Measurements from ENCODE around the gene PUS7.
"Not testable (repeated sequence)": the region's sequence is repeated elsewhere in the genome, so short reads cannot be mapped to it uniquely, and the experiment has no call there.

The PUS7 gene

GRCh38 chr7:105532709-105533460 is 10.8 kb upstream of the PUS7 start:
- peak overlapping the region; percentile 89 for H3K4me3 ChIP-seq (ENCODE audit: low read depth, low read length)
- no peak for TF ChIP-seq CTCF (IDR thresholded peaks at IDR 0.05; ENCODE audit: insufficient read depth, low read depth, low read length, missing control alignments)
- no peak for DNase-seq (ENCODE audit: low read depth)

GRCh38 chr7:105531792-105532671 is 10.0 kb upstream of the PUS7 start, which contains the start of gene RINT1:
TSS of gene RINT1 (plus strand) at chr7:105532201. CDS start at chr7:105532316, 115 bp downstream.
- DNase-seq (ENCODE audit: low read depth) = peak; percentile 96
- TF ChIP-seq CTCF (IDR thresholded peaks at IDR 0.05; ENCODE audit: insufficient read depth, low read depth, low read length, missing control alignments) = peak; percentile 89
- H3K4me3 ChIP-seq (ENCODE audit: low read depth, low read length) = peak within 1 kb of the TSS; percentile 89

GRCh38 chr7:105530546-105530945 is 8.5 kb upstream of the PUS7 start:
- H3K4me3 ChIP-seq (ENCODE audit: low read depth, low read length) = no peak overlapping the region
- DNase-seq (ENCODE audit: low read depth) = no peak
- no peak for TF ChIP-seq CTCF (IDR thresholded peaks at IDR 0.05; ENCODE audit: insufficient read depth, low read depth, low read length, missing control alignments)

GRCh38 chr7:105530126-105530525 is 8.1 kb upstream of the PUS7 start:
- TF ChIP-seq CTCF (IDR thresholded peaks at IDR 0.05; ENCODE audit: insufficient read depth, low read depth, low read length, missing control alignments) = no peak
- no peak for DNase-seq (ENCODE audit: low read depth)
- H3K4me3 ChIP-seq (ENCODE audit: low read depth, low read length) = no peak overlapping the region

- DNase-seq (ENCODE audit: low read depth); H3K4me3 ChIP-seq (ENCODE audit: low read depth, low read length): not testable (repeated sequence)
Observed at GRCh38 chr7:105527737-105528136, 5.7 kb upstream of the PUS7 start.

DNA sequence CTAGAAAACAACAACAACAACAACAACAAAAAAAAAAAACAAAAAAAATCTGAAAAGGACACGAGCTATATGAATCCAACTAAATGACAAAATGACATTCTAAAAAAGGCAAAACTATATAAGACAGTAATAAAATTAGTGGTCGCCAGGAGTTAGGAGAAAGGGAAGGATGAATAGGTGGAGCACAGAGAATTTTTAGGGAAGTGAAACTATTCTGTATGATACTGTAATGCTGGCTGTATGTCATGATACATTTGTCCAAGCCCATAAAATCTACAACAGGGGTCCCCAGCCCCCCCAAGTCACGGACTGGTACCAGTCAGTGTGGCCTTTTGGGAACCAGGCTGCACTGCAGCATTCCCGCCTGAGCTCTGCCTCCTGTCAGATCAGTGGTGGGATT is 2.8 kb upstream of the PUS7 start:
- no peak overlapping the region for H3K4me3 ChIP-seq (ENCODE audit: low read depth, low read length)
- DNase-seq (ENCODE audit: low read depth) = no peak
- TF ChIP-seq CTCF (IDR thresholded peaks at IDR 0.05; ENCODE audit: insufficient read depth, low read depth, low read length, missing control alignments) = no peak

DNA sequence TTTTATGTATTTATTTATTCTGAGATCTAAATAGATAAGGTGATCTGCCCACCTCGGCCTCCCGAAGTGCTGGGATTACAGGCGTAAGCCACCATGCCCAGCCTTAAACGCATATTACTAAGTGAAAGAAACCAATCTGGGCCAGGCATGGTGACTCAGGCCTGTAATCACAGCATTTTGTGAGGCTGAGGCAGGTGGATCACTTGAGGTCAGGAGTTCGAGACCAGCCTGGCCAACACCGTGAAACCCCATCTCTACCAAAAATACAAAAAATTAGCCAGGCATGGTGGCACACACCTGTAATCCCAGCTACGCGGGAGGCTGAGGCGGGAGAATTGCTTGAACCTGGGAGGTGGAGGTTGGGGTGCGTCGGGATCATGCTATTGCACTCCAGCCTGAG is 2.4 kb upstream of the PUS7 start:
- DNase-seq (ENCODE audit: low read depth); H3K4me3 ChIP-seq (ENCODE audit: low read depth, low read length): not testable (repeated sequence)

Measured in GM12865 (cell line).